Astrocyte of the spinal cord (primary cell): Measurements from ENCODE around the gene RPTOR.

Experiments used
- DNase-seq: peaks from one replicate; pipeline ENCODE4 v3.0.0; 2011; ENCODE audit warnings: low read depth, low spot score
- H3K4me3 ChIP-seq: 2 replicates; pipeline ENCODE4 v1.5.1; 2011; ENCODE audit warnings: low read depth, mild to moderate bottlenecking, low read length, moderate library complexity
- CTCF ChIP-seq: IDR thresholded peaks from 2 replicates; pipeline ENCODE4 v1.5.1; 2012; ENCODE audit warnings: low read depth, mild to moderate bottlenecking, low read length, inconsistent platforms
- in situ Hi-C: cut with HindIII; loops from 2 replicates; pipeline ENCODE4 v1.10.0; 2017; ENCODE audit warnings: low sequenced_read_pairs

RPTOR gene

GRCh38 chr17:80513892-80514291 lies 30.7 kb upstream of the RPTOR start:
- in situ Hi-C loops = no loop called here
- H3K4me3 ChIP-seq = no peak overlapping the region
- TF ChIP-seq CTCF = no peak
- DNase-seq = peak; percentile 86

GRCh38 chr17:80516171-80516932 lies 28.3 kb upstream of the RPTOR start:
- DNase-seq = no peak
- TF ChIP-seq CTCF = no peak
- in situ Hi-C loops = no loop called here
- H3K4me3 ChIP-seq = no peak overlapping the region

GRCh38 chr17:80517641-80518040 lies 27.0 kb upstream of the RPTOR start:
- no peak overlapping the region for H3K4me3 ChIP-seq
- in situ Hi-C loops = no loop called here
- DNase-seq = no peak
- no peak for TF ChIP-seq CTCF

GRCh38 chr17:80518392-80518791 lies 26.2 kb upstream of the RPTOR start:
- in situ Hi-C loops = no loop called here
- no peak for DNase-seq
- no peak for TF ChIP-seq CTCF
- H3K4me3 ChIP-seq = no peak overlapping the region

GRCh38 chr17:80519091-80519781 lies 25.4 kb upstream of the RPTOR start:
- in situ Hi-C loops = no loop called here
- no peak for DNase-seq
- no peak for TF ChIP-seq CTCF
- no peak overlapping the region for H3K4me3 ChIP-seq

GRCh38 chr17:80520810-80521455 lies 23.7 kb upstream of the RPTOR start:
- in situ Hi-C loops = no loop called here
- no peak for DNase-seq
- no peak for TF ChIP-seq CTCF
- H3K4me3 ChIP-seq = no peak overlapping the region
